HG03521 (cell line): ENCODE data around the gene FHOD3.

Experiments used
- ATAC-seq: cut with Tn5 transposase; IDR thresholded peaks from one replicate; pipeline ENCODE4 v1.9.1; 2021; ENCODE audit warnings: mild to moderate bottlenecking, moderate library complexity; ENCODE audit not compliant: unreplicated experiment

Gene FHOD3

DNA sequence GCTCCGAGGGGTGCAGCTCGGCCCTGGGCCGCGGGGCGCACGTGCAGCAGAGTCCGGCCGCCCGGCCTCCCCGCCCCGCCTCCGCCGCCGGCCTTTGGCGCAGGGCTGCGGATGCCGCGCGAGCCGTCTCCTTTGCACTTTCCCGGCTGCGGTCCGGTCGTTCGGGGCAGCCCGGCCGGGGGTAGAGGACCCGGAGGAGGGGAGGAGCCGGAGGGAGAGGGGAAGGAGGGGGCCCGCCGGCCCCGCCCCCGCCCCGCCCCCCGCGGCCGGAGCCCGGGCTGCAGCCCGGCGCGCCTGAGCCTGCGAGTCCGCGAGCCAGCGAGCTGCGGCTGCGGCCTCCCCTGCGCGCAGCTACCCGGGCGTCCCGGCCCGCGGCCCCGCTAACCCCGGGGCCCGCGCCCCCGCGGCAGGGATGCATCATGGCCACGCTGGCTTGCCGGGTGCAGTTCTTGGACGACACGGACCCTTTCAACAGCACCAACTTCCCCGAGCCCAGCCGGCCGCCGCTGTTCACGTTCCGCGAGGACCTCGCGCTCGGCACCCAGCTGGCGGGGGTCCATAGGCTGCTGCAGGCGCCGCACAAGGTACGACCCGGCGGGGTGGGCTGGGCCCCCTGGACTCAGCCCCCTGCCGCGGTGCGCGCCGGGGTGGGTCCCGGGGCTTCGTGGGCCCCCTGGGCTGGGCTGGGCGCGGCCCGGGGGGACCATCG, at the start of gene FHOD3:
Gene FHOD3 (plus strand): TSS at position 297 of the 709 bp plus-strand sequence. CDS start 123 bp downstream, at position 420.
- peak; percentile 39 for ATAC-seq

DNA sequence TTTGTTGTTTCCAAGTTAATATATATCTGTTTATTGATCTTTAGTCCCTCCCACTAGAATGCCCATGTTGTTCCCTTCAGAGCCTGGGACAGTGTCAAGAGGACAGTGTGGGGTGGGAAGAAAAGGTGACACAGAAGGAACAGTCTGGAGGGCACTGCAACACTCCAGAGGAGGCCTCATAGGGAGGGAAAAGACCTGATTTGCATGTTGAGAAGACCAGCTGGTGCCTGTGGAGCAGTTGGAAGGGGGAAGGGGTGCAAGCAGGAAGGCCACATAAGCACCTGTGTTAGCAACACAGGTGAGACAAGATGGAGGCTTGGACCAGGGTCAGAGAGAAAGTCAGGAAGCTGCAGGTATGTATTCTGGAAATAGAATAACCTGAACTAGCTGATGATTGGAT, 48.1 kb upstream of the FHOD3 start:
- no peak for ATAC-seq

DNA sequence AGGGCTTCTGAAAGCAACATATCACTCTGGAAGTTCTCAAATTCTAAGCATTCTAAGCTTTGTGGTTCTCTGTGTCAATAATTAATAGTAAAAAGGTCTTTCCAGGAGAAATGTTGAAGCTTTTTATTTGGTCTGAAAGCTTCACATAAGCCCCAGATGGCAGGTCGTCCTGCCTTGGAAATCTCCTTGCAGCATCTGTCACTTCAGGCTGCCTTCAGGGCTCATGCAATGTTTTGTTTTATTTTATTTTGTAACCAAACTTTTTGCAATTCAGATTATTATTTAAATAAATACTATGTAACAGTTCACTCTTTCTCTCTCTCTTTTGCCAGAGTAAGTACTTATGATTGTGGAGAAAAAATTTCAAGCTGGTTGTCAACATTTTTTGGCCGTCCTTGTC, 46.7 kb upstream of the FHOD3 start:
- no peak for ATAC-seq

DNA sequence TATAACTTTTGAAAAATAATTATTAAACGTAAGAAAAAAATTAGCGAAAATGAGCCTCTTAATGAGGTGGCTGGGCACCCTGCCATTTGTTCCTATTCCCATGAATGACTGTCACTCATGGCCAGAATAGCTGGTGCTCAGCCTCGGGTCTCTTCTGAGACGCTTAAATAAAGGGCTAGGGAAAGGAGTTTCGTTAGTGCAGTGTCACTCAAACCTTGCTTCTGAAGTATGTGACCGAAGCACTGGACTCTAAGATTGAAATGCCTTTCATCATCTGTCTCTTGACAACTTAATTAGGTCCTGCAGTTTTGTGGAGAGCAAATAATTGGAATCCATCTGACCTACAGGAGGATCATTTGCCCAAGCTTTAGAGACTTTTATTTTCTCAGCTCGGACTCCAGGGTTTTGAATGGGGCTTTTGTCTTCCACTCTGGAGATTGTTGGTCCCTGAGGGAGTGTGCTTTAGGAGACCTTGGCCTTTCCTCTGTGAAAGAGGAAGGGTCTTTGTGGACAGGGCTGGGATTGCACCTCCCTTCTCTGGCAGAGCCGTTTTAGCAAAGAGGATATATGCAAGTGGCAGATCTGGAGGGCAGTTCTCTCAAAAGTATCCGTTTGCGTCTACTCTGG, 42.3 kb upstream of the FHOD3 start:
- no peak for ATAC-seq

GRCh38 chr18:36256094-36256493, 41.4 kb upstream of the FHOD3 start:
- ATAC-seq: no peak

GRCh38 chr18:36262971-36263370, 34.5 kb upstream of the FHOD3 start:
- ATAC-seq: no peak

DNA sequence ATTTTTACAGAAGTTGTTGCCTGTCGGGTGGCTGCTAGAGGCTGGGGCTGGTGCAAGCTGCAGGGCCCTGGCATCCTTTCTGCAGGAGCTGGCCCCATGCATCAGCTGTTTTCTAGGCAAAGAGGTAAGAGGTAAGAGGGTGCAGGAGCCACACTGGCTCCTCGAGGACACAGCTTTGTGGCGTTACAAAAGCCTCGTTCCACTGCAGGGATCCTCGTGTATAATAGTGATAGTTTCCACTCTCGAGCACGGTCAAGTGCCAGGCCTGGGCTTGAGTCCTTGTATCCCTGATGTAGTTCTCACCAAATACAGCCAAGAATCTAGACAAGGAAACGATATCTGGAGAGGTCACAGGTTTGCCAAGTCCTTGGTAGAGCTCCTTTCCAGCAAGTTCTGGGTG, 33.2 kb upstream of the FHOD3 start:
- no peak for ATAC-seq

DNA sequence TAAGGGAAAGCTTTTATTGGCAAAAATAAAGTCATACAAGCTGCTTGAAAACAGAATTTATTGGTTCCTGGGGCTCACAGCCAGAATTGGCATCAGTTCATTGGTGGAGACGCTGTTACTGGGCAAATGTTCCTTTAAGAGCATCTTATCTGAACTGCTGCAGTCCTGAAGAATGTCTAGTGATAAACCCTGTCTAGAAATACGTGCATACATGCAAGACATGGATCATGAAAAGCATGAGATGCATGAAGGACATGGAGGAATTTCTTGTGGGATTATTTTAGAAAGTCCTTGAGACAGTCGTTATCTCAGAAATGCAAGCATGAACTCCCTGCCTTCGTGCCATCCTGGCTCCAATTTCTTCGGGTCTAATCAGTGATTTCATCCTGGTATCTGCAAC, 32.5 kb upstream of the FHOD3 start:
- no peak for ATAC-seq

GRCh38 chr18:36269157-36269556, 28.4 kb upstream of the FHOD3 start:
- no peak for ATAC-seq

GRCh38 chr18:36271153-36271552, 26.4 kb upstream of the FHOD3 start:
- no peak for ATAC-seq

- no peak for ATAC-seq
Measured at GRCh38 chr18:36273347-36273746, 24.2 kb upstream of the FHOD3 start.

- ATAC-seq: no peak
Measured at GRCh38 chr18:36274083-36274715, 23.3 kb upstream of the FHOD3 start.

DNA sequence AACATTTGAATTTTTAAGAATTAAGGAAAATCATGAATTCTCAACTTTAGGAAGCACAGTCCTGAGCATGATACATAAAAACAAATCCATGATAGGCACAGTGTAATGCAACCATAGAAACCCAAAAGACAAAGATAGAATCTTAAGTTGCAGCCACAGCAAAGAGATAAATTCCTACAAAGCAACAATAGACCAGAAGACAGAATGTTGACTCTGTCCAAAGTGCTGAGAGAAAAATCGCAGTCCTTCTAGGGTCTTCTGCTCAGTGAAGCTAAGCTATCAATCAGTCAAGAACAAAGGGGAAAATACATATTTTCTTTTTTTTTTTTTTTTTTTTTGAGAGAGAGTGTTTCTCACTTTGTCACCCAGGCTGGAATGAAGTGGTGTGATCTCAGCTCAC, 22.0 kb upstream of the FHOD3 start:
- ATAC-seq: no peak

GRCh38 chr18:36279001-36279400, 18.5 kb upstream of the FHOD3 start:
- ATAC-seq: no peak

DNA sequence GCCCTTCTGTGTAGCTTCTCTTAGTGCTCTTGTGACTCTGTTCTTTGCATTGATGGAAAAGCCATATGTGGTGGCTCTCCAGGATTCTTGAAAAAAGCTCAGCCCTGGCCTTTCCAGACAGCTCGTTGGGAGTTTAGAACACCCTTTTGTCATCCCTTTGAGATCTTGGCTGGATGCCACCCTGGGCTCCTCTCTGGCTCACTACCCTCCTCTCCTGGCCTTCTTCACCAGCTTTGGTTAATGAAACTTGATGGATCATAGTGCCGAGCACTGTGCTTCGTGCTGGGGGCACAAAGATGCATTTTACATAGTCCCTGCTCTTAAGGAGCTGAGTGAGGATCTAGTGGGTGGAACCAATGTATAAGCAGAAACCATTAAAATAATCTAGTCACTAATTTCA, 15.6 kb upstream of the FHOD3 start:
- ATAC-seq: no peak

DNA sequence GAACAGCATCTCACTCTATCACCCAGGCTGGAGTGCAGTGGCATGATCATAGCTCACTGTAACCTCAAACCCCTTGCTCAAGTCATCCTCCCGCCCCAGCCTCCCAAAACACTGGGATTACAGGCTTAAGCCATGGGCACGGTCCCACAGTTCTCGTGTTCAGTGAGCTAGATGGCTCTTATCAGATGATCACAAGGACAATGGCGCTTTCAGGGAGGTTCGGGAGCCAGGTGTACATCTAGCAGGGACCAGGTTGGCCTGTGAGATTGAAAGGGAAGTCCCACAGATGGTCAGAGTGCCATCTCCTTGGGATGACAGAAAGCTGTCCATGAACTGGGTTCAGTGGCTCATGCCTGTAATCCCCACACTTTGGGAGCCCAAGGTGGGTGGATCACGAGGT, 14.1 kb upstream of the FHOD3 start:
- no peak for ATAC-seq

- ATAC-seq: no peak
Measured at GRCh38 chr18:36284268-36284667, 13.2 kb upstream of the FHOD3 start.

- ATAC-seq: no peak
Measured at GRCh38 chr18:36284671-36285295, 12.7 kb upstream of the FHOD3 start.

GRCh38 chr18:36287653-36288052, 9.9 kb upstream of the FHOD3 start:
- no peak for ATAC-seq

GRCh38 chr18:36288689-36289088, 8.8 kb upstream of the FHOD3 start:
- no peak for ATAC-seq

DNA sequence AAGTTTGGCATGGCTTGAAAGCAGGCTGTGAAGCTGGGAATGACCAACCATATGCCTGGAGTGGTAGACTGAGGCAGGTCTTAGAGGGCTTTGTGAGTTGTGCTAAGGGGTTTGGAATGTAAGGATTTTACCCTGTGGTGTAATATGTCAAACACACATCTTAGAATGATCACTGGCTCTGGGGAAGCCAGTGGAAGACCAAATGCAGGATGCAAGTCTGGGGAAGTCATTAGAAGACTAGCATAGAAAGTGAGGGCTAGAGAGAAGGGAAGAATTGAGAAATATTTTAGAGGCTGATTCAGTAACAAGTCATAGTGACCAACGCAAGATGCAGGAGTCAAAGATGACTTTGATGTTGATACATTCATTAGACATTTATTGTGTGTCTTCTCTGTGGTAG, 3.5 kb upstream of the FHOD3 start:
- ATAC-seq: no peak

DNA sequence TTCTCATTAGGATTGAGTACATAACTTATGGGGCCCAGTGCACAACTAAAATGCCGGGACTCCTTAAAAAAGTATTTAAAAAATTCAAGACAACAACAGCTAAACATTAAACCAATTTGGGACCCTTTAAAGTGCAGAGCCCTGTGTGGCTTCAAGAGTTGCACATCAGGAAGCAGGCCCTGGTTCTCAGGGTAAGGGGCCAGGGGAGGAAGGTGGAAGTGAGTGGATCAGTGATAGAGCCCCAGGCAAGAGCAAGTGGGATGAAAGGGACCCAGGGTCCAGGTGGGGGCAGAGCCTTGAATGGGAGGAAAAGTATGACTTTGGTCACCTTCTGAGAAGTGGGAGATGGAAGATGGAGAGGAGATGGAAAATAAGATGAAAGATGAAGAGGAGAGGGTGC, 2.3 kb upstream of the FHOD3 start:
- no peak for ATAC-seq
